ENCODE measurements around the gene FSTL4. TPM values are rescaled to one million over a fixed set of nuclear protein-coding genes. Genes with fewer than 3 reads are reported as not detected.

The FSTL4 gene
- total RNA-seq, 1 donor from 2014 or later = 14.3 TPM

- Mint-ChIP-seq H3K27me3 (ENCODE audit: low read depth) (peaks cover 6% of the 10 kb centered on the region), H3K4me1 (peaks cover 30% of the 10 kb centered on the region), H3K9me3 (no peaks in the 10 kb centered on the region), H3K27ac (no peak overlapping the region), H3K4me3 (no peak overlapping the region), H3K36me3 (no peaks in the 10 kb centered on the region)
- no peak for DNase-seq (ENCODE audit: low spot score in 2 of 2, unreplicated experiment in 2 of 2)
- no peak for TF ChIP-seq CTCF (IDR thresholded peaks at IDR 0.05; ENCODE audit: unreplicated experiment)
These were observed 88.3 kb downstream of the FSTL4 start for GRCh38 chr5:133523961-133524586.

- DNase-seq (ENCODE audit: low spot score in 2 of 2, unreplicated experiment in 2 of 2) = no peak
- H3K4me1 Mint-ChIP-seq = peaks cover 27% of the 10 kb centered on the region
- H3K27ac Mint-ChIP-seq = no peak overlapping the region
These were observed 89.2 kb downstream of the FSTL4 start for GRCh38 chr5:133523013-133523658.

GRCh38 chr5:133521801-133522200, 90.5 kb downstream of the FSTL4 start:
- Mint-ChIP-seq H3K4me3 (no peak overlapping the region), H3K36me3 (no peaks in the 10 kb centered on the region), H3K4me1 (peaks cover 16% of the 10 kb centered on the region), H3K27me3 (ENCODE audit: low read depth) (peaks cover 6% of the 10 kb centered on the region), H3K27ac (no peak overlapping the region), H3K9me3 (no peaks in the 10 kb centered on the region)
- DNase-seq (ENCODE audit: low spot score in 2 of 2, unreplicated experiment in 2 of 2) = no peak
- no peak for TF ChIP-seq CTCF (IDR thresholded peaks at IDR 0.05; ENCODE audit: unreplicated experiment)

More at GRCh38 chr5:133523013-133523658, 89.2 kb downstream of the FSTL4 start:
- no peaks in the 10 kb centered on the region for H3K9me3 Mint-ChIP-seq
- no peaks in the 10 kb centered on the region for H3K36me3 Mint-ChIP-seq
- TF ChIP-seq CTCF (IDR thresholded peaks at IDR 0.05; ENCODE audit: unreplicated experiment) = no peak
- no peak overlapping the region for H3K4me3 Mint-ChIP-seq
- H3K27me3 Mint-ChIP-seq (ENCODE audit: low read depth) = peaks cover 6% of the 10 kb centered on the region

GRCh38 chr5:133520991-133521706, 91.2 kb downstream of the FSTL4 start:
- Mint-ChIP-seq H3K27ac (no peak overlapping the region), H3K9me3 (no peaks in the 10 kb centered on the region), H3K4me3 (no peak overlapping the region), H3K36me3 (no peaks in the 10 kb centered on the region), H3K4me1 (peaks cover 10% of the 10 kb centered on the region), H3K27me3 (ENCODE audit: low read depth) (peaks cover 6% of the 10 kb centered on the region)
- no peak for DNase-seq (ENCODE audit: low spot score in 2 of 2, unreplicated experiment in 2 of 2)
- no peak for TF ChIP-seq CTCF (IDR thresholded peaks at IDR 0.05; ENCODE audit: unreplicated experiment)

GRCh38 chr5:133520062-133520461, 92.3 kb downstream of the FSTL4 start:
- H3K27me3 Mint-ChIP-seq (ENCODE audit: low read depth) = peaks cover 6% of the 10 kb centered on the region
- peaks cover 8% of the 10 kb centered on the region for H3K4me1 Mint-ChIP-seq
- no peak overlapping the region for H3K27ac Mint-ChIP-seq
- no peak overlapping the region for H3K4me3 Mint-ChIP-seq
- no peak for TF ChIP-seq CTCF (IDR thresholded peaks at IDR 0.05; ENCODE audit: unreplicated experiment)
- H3K9me3 Mint-ChIP-seq = no peaks in the 10 kb centered on the region
- H3K36me3 Mint-ChIP-seq = no peaks in the 10 kb centered on the region
- DNase-seq (ENCODE audit: low spot score in 2 of 2, unreplicated experiment in 2 of 2) = no peak
